Calu3 (cell line): Measurements from ENCODE around the gene ZBTB39. TPM values are rescaled to one million over a fixed set of nuclear protein-coding genes. Genes with fewer than 3 reads are reported as not detected.

ENCODE experiments used
- BruUV-seq: library from RNA; stranded (reverse); fragments of 400-500 nt; replicated peaks from 2 replicates; lab custom pipeline; 2021; lab: Mats Ljungman, UMichigan
- CTCF ChIA-PET: fragments of 300-600 bp; sonication (Branson Sonifier 250); formaldehyde crosslinking; loops from one replicate; lab custom pipeline; 2022; ENCODE audit warnings: antibody characterized with exemption; lab: Charles Lee
- DNase-seq: peaks from one replicate; pipeline ENCODE4 v3.0.0; 2022
- H3K27ac Mint-ChIP-seq: one replicate; pipeline ENCODE4 v1.8.0; 2022; ENCODE audit warnings: mixed read lengths; ENCODE audit not compliant: unreplicated experiment
- H3K27me3 Mint-ChIP-seq: one replicate; pipeline ENCODE4 v1.8.0; 2022; ENCODE audit warnings: mixed read lengths; ENCODE audit not compliant: unreplicated experiment
- H3K36me3 Mint-ChIP-seq: one replicate; pipeline ENCODE4 v1.8.0; 2022; ENCODE audit warnings: mild to moderate bottlenecking, moderate library complexity, mixed read lengths; ENCODE audit not compliant: insufficient read depth, unreplicated experiment
- H3K4me1 Mint-ChIP-seq: one replicate; pipeline ENCODE4 v1.8.0; 2022; ENCODE audit warnings: mild to moderate bottlenecking, low read depth, mixed read lengths; ENCODE audit not compliant: unreplicated experiment
- H3K4me3 Mint-ChIP-seq: one replicate; pipeline ENCODE4 v1.8.0; 2022; ENCODE audit warnings: mild to moderate bottlenecking, low read depth, moderate library complexity, mixed read lengths; ENCODE audit not compliant: unreplicated experiment
- H3K9me3 Mint-ChIP-seq: one replicate; pipeline ENCODE4 v1.8.0; 2022; ENCODE audit warnings: low read depth, mixed read lengths; ENCODE audit not compliant: unreplicated experiment
- intact Hi-C: fragments of 100-400 bp; cut with micrococcal nuclease; formaldehyde crosslinking; loops from one replicate; pipeline ENCODE4 v1.10.0; 2022; ENCODE audit not compliant: unreplicated experiment
- total RNA-seq: library from RNA; stranded (reverse); gene quantifications from 2 replicates; pipeline ENCODE4 v1.2.3, GENCODE V29; 2022
- TF ChIP-seq, protein P1 (sequence below): fragments of 200-600 bp; IDR thresholded peaks from one replicate; pipeline ENCODE4 v1.8.0; 2022; ENCODE audit warnings: antibody characterized with exemption; ENCODE audit not compliant: unreplicated experiment

The ZBTB39 gene
- total RNA-seq, 1 experiment from 2014 or later = 10.8 TPM

DNA sequence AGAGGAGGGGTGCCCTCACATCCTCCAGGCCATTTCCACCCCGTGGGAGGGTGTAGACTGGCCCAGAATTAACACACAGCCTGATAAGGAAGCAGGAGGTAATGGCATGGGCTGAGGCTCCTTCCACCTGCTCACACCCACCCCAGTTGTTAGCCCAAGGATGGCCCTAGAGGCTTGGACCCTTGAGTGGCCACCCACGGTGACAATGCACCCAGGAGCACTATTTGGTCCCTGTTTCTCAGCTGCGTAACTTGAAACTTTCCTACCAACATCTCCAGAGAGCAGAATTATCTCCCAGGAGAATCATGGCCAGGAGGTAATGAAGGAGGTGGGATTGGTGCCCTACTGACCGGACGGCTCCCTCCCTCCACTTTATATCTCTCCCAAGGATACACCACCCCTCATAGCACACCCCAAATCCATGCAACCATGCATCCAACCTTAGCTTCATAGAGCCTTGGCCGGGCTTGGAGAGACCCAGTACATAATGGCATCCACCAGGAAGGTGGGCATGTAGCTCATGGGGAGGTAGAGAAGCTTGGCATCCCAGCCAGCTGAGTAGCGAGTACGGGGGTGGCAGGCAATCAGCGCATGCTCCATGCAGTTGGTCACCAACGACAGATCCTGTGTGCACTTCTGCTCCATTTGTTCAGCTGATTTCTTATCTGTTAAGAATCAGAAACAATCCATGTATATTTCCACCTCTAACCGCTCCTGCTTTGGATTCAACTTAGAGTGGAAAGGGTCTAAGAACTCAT is 54.6 kb downstream of the ZBTB39 start:
- H3K9me3 Mint-ChIP-seq = no peaks in the 10 kb centered on the region
- H3K27me3 Mint-ChIP-seq = peaks cover 43% of the 10 kb centered on the region
- CTCF ChIA-PET = no interaction called here
- no peak overlapping the region for H3K27ac Mint-ChIP-seq
- no peak overlapping the region for H3K4me3 Mint-ChIP-seq
- TF ChIP-seq, protein P1, sequence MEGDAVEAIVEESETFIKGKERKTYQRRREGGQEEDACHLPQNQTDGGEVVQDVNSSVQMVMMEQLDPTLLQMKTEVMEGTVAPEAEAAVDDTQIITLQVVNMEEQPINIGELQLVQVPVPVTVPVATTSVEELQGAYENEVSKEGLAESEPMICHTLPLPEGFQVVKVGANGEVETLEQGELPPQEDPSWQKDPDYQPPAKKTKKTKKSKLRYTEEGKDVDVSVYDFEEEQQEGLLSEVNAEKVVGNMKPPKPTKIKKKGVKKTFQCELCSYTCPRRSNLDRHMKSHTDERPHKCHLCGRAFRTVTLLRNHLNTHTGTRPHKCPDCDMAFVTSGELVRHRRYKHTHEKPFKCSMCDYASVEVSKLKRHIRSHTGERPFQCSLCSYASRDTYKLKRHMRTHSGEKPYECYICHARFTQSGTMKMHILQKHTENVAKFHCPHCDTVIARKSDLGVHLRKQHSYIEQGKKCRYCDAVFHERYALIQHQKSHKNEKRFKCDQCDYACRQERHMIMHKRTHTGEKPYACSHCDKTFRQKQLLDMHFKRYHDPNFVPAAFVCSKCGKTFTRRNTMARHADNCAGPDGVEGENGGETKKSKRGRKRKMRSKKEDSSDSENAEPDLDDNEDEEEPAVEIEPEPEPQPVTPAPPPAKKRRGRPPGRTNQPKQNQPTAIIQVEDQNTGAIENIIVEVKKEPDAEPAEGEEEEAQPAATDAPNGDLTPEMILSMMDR = no peak
- no peak for DNase-seq
- peaks cover 11% of the 10 kb centered on the region for H3K4me1 Mint-ChIP-seq
- no peaks in the 10 kb centered on the region for H3K36me3 Mint-ChIP-seq
- BruUV-seq = no TSS peak
- intact Hi-C loops = no loop called here

DNA sequence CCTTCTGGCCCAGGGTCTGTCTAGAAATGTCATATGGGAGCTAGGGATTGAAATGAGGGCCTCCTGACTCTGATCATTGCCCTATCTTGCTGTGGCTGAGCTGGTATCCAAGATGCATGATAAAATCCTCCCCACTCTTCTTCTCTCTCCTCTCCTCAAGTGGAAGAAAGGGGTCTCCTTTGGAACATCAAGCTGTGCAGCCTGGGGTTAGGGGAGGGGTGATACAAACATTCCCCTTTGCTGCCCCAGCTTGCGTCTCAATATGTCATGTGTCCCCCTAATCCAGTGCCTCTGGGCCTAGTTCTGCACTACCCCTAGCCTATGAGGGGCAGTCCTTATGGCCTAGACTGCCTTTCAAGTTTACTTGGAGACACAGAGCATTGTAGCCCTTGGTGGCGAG is 57.5 kb downstream of the ZBTB39 start:
- Mint-ChIP-seq H3K27ac (no peak overlapping the region), H3K27me3 (peaks cover 34% of the 10 kb centered on the region), H3K36me3 (no peaks in the 10 kb centered on the region), H3K4me1 (no peaks in the 10 kb centered on the region), H3K4me3 (no peak overlapping the region), H3K9me3 (no peaks in the 10 kb centered on the region)
- no TSS peak for BruUV-seq
- DNase-seq = no peak
- intact Hi-C loops = no loop called here
- TF ChIP-seq, protein P1 = no peak
- CTCF ChIA-PET = no interaction called here

Other genes starting within 250 kb of the ZBTB39 start
- 0.26 and 0.56 TPM in 2 replicates for gene HSD17B6, start 243.2 kb downstream of the ZBTB39 start, total RNA-seq
- gene SDR9C7, start 72.1 kb downstream of the ZBTB39 start, total RNA-seq = not detected in 2 replicates
- gene RDH16, start 48.9 kb downstream of the ZBTB39 start, total RNA-seq = 0.24 and 0.28 TPM in 2 replicates
- gene TAC3, start 10.0 kb upstream of the ZBTB39 start, total RNA-seq = not detected in 2 replicates
- gene MYO1A, start 43.6 kb upstream of the ZBTB39 start, total RNA-seq = 0.31 and 1.5 TPM in 2 replicates
- gene NEMP1, start 72.2 kb upstream of the ZBTB39 start, total RNA-seq = 60.4 and 63.2 TPM in 2 replicates
- 21.3 and 25.6 TPM in 2 replicates for gene NAB2, start 82.6 kb upstream of the ZBTB39 start, total RNA-seq
- gene STAT6, start 104.8 kb upstream of the ZBTB39 start, total RNA-seq = 213 and 243 TPM in 2 replicates
- 12.4 and 16.6 TPM in 2 replicates for gene LRP1, start 121.9 kb upstream of the ZBTB39 start, total RNA-seq
- not detected in 2 replicates for gene LRP1-AS, start 141.1 kb upstream of the ZBTB39 start, total RNA-seq
- gene NXPH4, start 210.2 kb upstream of the ZBTB39 start, total RNA-seq = 2.0 and 4.1 TPM in 2 replicates
- 203 and 243 TPM in 2 replicates for gene SHMT2, start 223.2 kb upstream of the ZBTB39 start, total RNA-seq
- gene STAC3, start 244.6 kb upstream of the ZBTB39 start, total RNA-seq = 5.0 and 7.0 TPM in 2 replicates